ENCODE results near the gene ZC2HC1B. TPM values are rescaled to one million over a fixed set of nuclear protein-coding genes. Genes with fewer than 3 reads are reported as not detected.

Gene ZC2HC1B
- total and polyA plus RNA-seq, 4 donors = not detected

DNA sequence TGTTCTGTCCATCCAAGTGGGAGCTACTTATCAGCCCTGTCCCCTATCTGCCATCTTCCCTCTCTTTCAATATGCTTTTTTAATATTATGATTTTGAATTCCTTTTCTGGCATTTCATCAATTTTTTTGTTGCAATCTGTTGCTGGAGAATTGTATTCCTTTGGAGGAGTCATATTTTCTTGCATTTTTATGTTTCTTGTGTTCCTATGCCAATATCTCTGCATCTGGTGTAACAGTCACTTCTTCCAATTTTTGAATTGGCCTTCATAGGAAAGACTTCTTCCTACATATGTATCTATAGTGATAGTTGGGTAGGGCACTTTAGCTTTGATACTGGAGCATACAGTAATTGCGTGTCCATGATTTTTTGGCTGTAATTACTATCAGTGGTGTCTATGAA, 70.1 kb downstream of the ZC2HC1B start:
- H3K4me1 ChIP-seq (ENCODE audit: control insufficient read depth in 4 of 4, insufficient read depth in 4 of 4, low read length in 3 of 4) = no peaks in the 10 kb centered on the region
- TF ChIP-seq, protein P1, sequence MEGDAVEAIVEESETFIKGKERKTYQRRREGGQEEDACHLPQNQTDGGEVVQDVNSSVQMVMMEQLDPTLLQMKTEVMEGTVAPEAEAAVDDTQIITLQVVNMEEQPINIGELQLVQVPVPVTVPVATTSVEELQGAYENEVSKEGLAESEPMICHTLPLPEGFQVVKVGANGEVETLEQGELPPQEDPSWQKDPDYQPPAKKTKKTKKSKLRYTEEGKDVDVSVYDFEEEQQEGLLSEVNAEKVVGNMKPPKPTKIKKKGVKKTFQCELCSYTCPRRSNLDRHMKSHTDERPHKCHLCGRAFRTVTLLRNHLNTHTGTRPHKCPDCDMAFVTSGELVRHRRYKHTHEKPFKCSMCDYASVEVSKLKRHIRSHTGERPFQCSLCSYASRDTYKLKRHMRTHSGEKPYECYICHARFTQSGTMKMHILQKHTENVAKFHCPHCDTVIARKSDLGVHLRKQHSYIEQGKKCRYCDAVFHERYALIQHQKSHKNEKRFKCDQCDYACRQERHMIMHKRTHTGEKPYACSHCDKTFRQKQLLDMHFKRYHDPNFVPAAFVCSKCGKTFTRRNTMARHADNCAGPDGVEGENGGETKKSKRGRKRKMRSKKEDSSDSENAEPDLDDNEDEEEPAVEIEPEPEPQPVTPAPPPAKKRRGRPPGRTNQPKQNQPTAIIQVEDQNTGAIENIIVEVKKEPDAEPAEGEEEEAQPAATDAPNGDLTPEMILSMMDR (IDR thresholded peaks at IDR 0.05; ENCODE audit: low read depth, low read length, missing input control) = no peak
- TF ChIP-seq YY1 (IDR thresholded peaks at IDR 0.05) (no peak), HNF4A (conservative IDR thresholded peaks at IDR 0.05) (no peak), TAF1 (conservative IDR thresholded peaks at IDR 0.05) (no peak), NR2F2 (IDR thresholded peaks at IDR 0.05) (no peak), FOXA2 (IDR thresholded peaks at IDR 0.05) (no peak), SP1 (IDR thresholded peaks at IDR 0.05) (no peak), RXRA (IDR thresholded peaks at IDR 0.05) (no peak), JUND (IDR thresholded peaks at IDR 0.05) (no peak), HNF4G (IDR thresholded peaks at IDR 0.05) (no peak), GABPA (IDR thresholded peaks at IDR 0.05 in 1 of 2, conservative IDR thresholded peaks at IDR 0.05 in 1 of 2) (no peak), EGR1 (IDR thresholded peaks at IDR 0.05; ENCODE audit: low read depth in 2 of 2) (no peak), FOXA1 (IDR thresholded peaks at IDR 0.05) (no peak), RAD21 (IDR thresholded peaks at IDR 0.05) (no peak)
- TF ChIP-seq, protein P2, sequence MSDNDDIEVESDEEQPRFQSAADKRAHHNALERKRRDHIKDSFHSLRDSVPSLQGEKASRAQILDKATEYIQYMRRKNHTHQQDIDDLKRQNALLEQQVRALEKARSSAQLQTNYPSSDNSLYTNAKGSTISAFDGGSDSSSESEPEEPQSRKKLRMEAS (IDR thresholded peaks at IDR 0.05) = no peak
- TF ChIP-seq, protein P3, sequence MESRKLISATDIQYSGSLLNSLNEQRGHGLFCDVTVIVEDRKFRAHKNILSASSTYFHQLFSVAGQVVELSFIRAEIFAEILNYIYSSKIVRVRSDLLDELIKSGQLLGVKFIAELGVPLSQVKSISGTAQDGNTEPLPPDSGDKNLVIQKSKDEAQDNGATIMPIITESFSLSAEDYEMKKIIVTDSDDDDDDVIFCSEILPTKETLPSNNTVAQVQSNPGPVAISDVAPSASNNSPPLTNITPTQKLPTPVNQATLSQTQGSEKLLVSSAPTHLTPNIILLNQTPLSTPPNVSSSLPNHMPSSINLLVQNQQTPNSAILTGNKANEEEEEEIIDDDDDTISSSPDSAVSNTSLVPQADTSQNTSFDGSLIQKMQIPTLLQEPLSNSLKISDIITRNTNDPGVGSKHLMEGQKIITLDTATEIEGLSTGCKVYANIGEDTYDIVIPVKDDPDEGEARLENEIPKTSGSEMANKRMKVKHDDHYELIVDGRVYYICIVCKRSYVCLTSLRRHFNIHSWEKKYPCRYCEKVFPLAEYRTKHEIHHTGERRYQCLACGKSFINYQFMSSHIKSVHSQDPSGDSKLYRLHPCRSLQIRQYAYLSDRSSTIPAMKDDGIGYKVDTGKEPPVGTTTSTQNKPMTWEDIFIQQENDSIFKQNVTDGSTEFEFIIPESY (IDR thresholded peaks at IDR 0.05) = no peak
- TF ChIP-seq, protein P4, sequence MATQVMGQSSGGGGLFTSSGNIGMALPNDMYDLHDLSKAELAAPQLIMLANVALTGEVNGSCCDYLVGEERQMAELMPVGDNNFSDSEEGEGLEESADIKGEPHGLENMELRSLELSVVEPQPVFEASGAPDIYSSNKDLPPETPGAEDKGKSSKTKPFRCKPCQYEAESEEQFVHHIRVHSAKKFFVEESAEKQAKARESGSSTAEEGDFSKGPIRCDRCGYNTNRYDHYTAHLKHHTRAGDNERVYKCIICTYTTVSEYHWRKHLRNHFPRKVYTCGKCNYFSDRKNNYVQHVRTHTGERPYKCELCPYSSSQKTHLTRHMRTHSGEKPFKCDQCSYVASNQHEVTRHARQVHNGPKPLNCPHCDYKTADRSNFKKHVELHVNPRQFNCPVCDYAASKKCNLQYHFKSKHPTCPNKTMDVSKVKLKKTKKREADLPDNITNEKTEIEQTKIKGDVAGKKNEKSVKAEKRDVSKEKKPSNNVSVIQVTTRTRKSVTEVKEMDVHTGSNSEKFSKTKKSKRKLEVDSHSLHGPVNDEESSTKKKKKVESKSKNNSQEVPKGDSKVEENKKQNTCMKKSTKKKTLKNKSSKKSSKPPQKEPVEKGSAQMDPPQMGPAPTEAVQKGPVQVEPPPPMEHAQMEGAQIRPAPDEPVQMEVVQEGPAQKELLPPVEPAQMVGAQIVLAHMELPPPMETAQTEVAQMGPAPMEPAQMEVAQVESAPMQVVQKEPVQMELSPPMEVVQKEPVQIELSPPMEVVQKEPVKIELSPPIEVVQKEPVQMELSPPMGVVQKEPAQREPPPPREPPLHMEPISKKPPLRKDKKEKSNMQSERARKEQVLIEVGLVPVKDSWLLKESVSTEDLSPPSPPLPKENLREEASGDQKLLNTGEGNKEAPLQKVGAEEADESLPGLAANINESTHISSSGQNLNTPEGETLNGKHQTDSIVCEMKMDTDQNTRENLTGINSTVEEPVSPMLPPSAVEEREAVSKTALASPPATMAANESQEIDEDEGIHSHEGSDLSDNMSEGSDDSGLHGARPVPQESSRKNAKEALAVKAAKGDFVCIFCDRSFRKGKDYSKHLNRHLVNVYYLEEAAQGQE (IDR thresholded peaks at IDR 0.05) = no peak
- TF ChIP-seq, protein P5, sequence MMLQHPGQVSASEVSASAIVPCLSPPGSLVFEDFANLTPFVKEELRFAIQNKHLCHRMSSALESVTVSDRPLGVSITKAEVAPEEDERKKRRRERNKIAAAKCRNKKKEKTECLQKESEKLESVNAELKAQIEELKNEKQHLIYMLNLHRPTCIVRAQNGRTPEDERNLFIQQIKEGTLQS (IDR thresholded peaks at IDR 0.05) = no peak
- no peaks in the 10 kb centered on the region for H3K9me3 ChIP-seq (ENCODE audit: control insufficient read depth in 4 of 4, low read length in 3 of 4)
- H3K27ac ChIP-seq (ENCODE audit: low read depth in 1 of 2, low read length in 2 of 2) = no peak overlapping the region
- no peaks in the 10 kb centered on the region for H3K36me3 ChIP-seq (ENCODE audit: control insufficient read depth in 4 of 4, insufficient read depth in 3 of 4, low read depth in 1 of 4, low read length in 3 of 4)
- no peak for DNase-seq (ENCODE audit: low spot score)
- no peak overlapping the region for H3K9ac ChIP-seq (ENCODE audit: low read depth in 1 of 2, low read length in 2 of 2)
- H3K4me3 ChIP-seq (ENCODE audit: low read depth in 1 of 3, low read length in 3 of 3) = no peak overlapping the region
- WGBS = 93% methylated on average over 1 of the region's 1 CpG
- no peaks in the 10 kb centered on the region for H3K27me3 ChIP-seq (ENCODE audit: control insufficient read depth in 4 of 4, insufficient read depth in 4 of 4, low read length in 3 of 4)

Measured in liver (tissue), 9 donors.